ENCODE data around the gene ZNF491.
"Not testable (repeated sequence)": the region's sequence is repeated elsewhere in the genome, so short reads cannot be mapped to it uniquely, and the experiment has no call there.

ZNF491 gene

DNA sequence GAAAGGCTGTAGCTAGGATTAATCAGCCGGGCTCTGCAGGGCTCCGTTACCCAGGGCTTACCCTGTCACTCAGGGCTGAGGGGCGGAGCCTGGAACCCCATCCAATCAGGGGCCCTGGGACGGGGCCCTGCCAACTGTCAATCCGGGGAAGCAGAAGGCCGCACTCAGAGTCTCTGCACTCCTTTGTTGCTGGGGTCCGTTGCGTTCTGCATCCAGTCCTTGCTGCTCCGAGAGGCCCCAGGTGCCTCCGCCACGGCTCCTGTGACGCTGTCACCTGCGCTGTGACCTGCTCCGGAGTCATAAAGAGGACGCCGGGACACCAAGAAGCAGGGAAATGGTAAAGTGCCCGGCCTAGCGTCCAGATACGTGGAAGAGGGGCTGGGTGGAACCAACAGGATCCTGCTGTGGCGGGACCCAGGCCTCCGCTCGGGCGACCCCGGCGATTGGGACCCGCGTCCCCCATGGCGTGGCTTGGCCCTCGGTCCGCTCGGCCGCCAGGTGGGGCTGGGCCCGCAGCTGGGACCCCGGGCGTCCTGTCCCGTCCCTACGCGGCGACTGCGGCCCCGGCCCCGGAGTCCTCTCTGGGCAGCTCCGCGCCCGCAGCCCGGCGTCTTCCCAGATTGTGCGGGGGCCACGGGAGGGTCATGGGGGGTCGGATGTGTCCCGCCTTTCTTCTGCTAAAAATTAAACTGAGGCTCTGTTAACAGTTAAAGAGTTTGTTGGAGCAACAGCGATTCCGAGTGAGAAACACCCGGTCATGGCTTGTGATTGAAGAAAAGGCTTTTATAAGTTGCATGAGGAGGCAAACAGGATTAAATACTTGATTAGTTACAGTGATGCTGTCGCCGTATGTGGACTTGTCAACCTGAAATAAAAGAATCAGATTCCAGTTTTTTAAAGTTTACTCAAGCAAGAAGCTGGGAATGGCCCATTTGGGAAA lies at the start of gene ZNF491:
TSS of gene ZNF491 (plus strand) at position 133 of the 940 bp plus-strand sequence. CDS start 7,431 bp downstream, outside the sequence.
- DNase-seq: peak; percentile 83 to 86

DNA sequence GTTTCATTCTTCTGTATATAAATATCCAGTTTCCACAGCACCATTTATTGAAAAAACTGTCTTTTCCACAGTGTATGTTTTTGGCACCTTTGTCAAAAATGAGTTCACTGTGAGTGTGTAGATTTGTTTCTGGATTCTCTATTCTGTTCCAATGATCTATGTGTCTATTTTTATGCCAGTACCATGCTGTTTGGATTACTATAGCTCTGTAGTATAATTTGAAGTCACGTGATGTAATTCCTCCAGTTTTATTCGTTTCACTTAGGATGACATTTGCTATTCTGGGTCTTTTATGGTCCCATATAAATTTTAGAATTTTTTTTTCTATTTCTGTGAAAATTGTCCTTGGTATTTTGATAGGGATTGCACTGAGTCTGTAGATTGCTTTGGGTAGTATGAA lies 48.6 kb upstream of the ZNF491 start:
- no peak for DNase-seq

DNA sequence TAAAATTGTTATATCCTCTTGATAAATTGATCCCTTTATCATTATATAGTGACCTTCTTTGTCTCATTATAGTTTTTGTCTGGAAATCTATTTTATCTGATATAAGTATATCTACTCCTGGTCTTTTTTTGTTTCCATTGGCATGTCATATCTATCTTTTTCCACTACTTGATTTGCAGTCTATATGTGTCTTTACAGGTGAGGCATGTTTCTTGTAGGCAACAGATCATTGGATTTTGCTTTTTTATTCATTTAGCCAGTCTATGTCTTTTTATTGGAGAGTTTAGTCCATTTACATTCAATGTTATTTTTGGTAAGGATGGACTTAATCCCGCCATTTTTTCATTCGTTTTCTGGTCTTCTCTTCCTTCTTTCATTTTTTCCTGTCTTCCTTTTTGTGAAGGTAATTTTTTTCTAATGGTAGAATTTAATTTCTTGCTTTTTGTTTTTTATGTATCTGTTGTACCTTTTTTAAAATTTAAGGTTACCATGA lies 46.0 kb upstream of the ZNF491 start:
- DNase-seq: no peak

DNA sequence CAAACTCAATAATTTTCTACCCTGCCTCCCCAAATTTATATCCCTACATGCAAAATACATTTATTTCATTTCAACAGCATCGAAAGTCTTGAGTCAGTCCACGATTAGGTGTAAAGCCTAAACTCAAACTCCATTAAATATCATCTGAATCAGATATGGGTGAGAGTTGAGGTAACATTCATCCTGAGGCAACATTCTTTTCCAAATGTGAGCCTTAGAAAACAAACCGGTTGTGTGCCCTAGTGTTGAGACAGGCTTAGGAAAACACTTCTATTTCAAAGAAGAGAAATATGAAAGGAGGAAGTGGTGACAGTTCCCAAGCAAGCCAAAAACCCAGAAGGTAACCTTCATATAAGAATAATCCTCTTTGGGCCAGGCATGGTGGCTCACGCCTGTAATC lies 43.7 kb upstream of the ZNF491 start:
- no peak for DNase-seq

DNA sequence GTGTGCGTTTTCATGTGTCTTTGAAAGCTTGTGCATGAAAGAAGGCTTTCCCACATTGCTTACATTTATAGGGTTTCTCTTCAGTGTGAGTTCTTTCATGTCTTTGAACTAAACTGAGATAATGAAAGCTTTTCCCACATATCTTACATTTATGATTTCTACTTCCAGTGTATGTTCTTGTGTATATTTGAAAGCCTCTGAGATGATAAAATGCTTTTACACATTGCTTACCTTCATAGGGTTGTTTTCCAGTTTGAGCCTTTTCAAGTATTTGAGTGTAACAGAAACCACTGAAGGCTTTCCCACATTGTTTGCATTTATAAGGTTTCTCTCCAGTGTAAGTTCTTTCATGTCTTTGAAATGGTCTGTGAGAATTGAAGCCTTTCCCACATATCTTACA lies 41.4 kb upstream of the ZNF491 start:
- no peak for DNase-seq

DNA sequence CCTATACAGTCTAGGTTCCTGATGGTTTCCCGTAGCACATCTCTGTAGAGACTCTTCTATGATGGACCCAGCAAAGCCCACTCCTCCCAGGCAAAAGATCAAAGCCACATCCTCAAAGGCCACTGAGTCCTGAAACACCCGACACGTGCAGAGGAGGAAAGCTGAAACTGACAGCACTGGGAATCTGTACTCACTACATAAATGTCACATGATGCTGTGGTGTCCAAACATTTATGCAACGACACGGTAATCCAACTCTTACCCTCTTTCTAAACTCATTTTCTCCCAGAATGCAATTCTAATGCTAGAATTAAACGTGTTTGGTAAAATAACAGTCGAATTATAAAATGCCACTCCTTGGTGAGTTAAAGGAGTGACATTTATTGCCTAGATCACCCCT lies 38.5 kb upstream of the ZNF491 start:
- DNase-seq: no peak

DNA sequence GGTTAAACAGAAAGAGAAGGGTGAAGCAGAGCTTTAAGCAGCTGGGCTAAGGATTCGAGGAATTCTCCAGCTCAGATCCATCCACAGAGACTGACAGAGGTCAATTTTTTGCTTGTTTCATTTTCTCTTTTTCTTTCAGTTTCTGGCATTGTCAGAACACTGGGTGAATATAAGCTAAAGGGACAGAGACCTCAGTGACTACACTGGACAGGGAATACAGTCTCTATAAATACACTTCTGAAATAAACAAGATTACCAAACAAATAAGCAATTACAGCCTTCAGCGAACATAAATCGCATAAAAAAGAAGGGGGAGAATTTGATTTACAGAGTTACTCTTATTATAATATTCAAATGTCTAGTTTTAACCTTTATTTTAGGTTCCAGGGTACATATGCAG lies 35.2 kb upstream of the ZNF491 start:
- DNase-seq: no peak

DNA sequence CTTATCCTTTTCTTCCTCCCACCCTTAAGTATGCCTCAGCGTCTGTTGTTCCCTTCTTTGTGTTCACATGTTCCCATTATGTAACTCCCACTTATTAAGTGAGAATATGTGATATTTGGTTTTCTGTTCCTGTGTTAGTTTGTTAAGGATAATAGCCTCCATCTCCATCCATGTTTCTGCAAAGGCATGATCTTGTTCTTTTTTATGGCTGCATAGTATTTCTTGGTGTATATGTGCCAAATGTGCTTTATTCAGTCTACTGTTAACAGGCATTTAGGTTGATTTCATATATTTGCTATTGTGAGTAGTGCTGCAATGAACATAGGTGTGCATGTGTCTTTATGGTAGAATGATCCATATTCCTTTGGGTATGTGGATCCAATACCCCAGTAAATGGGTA lies 34.7 kb upstream of the ZNF491 start:
- no peak for DNase-seq

DNA sequence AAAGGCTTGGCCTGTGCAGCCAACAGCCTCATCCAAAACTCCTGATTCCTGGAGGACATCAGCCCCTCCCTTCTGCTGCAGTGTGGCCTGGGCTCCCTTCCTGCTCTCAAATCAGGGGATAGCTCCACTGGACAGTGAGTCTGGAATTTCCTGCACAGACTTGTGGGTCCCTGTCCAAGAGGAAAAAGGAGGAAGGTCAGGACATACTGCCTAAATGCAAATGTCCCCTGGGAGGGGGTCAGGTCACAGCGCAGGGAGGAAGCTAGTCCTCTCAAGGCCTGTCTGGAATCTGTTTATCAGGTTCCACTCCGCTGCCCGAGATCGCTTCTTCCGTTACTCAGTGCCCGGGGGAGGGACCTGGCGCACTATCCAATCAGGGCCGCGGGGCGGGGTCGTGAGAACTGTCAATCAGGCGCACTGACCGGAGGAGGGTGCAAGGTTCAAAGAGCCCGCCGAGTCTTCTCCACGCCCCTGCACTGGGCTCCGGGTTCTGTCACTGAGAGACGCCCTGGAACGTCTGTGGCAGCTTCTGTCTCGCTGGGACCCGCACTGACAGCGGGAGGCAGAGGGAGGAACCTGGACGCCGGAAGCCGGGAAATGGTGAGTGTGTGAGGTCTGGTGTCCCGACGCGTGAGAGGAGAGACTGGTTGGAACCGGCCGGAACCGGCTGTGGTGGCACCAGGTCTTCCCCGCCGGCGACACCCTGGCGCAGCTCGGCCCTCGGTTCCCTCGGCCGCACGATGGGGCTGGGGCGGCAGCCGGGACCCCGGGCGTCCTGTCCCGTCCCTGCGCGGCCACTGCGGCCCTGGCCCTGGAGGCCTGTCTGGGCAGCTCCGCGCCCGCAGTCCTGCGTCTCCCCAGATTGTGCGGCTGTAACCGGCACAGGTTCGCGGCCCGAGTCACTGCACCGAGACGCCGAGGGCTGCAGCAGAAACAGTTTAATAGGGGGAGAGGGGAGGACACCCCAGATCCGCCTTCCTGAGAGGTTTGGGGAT lies 31.4 kb upstream of the ZNF491 start, which contains the start of gene ZNF441:
TSS of gene ZNF441 (plus strand) at position 404 of the 995 bp plus-strand sequence. CDS start at position 598, 194 bp downstream.
- DNase-seq: peak; percentile 91 to 93

DNA sequence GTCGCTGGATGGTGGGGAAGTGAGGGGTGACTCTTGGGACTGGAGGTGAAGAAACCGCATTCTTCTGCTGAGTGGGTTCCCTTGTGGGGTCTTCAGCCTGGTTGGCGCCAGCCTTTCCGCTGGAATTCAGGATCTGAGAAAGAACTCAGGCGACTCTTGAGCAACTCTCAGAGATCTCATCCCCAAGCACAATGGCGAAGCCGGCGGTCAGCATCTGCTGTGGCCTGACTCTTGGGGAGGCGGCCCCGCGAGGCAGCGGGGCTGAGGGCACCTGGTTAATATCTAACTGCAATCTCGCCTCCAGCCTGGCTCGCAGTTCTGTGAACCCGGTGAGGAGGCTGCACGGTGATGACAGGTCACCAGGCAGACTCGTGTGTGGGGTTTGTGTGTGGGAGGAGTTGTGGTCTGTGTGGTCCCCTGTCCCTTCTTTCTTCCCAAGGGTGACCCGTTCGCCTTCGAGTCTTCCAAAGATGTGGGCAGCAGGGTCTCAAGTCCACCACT lies 30.6 kb upstream of the ZNF491 start:
- peak; percentile 9 to 24 for DNase-seq

DNA sequence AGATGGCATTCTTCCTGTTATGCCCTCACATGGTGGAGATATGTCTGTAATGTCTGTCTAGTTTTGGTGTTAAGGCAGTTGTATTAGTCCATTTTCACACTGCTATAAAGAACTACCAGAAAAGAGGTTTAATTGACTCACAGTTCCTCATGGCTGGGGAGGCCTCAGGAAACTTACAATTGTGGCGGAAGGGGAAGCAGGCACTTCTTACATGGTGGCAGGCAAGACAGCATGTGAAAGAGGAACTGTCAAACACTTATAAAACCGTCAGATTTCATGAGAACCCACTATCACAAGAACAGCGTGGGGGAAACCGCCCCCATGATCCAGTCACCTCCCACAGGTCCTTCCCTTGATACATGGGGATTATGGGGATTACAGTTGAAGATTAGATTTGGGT lies 28.3 kb upstream of the ZNF491 start:
- no peak for DNase-seq

DNA sequence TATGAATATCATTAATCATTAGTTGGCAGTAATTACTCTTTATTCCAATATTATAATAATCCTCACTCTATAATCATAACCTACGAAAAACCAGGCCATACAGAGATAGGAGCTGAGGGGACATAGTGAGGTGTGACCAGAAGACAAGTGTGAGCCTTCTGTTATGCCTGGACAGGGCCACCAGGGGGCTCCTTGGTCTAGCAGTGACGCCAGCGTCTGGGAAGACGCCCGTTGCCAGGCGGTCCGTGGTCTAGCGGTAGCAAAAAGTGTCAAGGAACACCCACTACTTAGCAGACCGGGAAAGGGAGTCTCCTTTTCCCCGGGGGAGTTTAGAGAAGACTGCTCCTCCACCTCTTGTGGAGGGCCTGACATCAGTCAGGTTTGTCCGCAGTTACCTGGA lies 26.8 kb upstream of the ZNF491 start:
- DNase-seq: not testable (repeated sequence)

DNA sequence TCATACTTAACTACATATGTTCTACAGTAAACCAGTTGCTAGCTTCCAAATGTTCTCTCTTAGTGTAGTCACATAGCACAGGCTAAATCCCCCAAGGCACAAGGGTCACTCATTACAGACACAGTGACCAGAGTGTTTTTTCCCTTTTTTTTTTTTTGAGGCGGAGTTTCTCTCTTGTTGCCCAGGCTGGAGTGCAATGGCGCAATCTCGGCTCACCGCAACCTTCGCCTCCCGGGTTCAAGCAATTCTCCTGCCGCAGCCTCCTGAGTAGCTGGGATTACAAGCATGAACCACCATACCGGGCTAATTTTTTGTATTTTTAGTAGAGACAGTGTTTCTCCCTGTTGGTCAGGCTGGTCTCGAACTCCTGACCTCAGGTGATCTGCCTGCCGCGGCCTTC lies 21.7 kb upstream of the ZNF491 start:
- not testable (repeated sequence) for DNase-seq

DNA sequence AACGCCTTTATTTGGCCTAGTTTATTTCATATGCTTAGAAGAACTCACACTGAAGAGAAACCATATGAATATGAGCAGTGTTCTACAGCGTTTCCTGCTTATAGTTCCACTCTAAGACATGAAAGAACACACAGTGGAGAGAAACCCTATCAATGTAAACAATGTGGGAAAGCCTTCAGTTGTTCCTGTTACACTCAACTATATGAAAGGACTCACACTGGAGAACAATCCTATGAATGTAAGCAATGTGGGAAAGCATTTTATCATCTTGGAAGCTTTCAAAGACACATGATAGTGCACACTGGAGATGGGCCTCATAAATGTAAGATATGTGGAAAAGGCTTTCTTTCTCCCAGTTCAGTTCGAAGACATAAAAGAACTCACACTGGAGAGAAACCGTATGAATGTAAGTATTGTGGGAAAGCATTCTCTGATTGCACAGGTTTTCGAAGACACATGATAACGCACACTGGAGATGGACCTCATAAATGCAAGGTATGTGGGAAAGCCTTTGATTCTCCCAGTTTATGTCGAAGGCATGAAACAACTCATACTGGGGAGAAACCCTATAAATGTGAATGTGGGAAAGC lies 17.8 kb upstream of the ZNF491 start:
- no peak for DNase-seq

DNA sequence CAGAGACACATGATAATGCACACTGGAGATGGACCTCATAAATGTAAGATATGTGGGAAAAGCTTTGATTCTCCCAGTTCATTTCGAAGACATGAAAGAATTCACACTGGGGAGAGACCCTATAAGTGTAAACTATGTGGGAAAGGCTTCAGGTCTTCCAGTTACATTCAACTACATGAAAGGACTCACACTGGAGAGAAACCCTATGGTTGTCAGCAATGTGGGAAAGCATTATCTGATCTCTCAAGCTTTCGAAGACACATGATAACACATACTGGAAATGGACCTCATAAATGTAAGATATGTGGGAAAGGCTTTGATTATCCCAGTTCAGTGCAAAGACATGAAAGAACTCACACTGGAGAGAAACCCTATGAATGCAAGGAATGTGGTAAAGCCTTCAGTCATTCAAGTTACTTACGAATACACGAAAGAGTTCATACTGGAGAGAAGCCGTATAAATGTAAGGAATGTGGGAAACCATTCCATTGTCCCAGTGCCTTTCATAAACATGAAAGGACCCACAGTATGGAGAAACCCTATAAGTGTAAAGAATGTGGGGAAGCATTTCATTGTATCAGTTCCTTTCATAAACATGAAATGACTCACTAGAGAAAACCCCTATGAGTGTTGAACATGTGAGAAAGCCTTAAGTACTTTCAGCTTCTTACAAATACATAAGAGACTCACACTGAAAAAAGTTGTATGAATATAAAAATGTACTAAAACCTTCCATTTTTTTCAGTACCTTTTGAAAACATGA lies 16.8 kb upstream of the ZNF491 start:
- DNase-seq: no peak

DNA sequence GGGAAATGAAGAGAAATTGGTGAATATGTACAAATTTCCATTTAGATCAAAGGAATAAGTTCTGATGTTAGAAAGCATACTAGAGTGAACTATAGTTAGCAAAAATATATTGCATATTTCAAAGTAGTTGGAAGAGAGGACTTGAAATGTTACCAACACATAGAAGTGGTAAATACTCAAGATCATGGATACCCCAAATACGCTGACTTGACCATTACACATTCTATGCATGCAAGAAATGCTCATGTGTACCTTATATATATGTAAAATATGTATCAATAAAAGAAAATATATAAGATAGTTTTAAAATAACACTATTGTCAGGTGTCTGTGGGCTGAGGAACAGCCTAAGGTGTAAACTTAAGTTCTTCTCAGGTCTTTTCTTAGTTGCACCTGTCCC lies 14.6 kb upstream of the ZNF491 start:
- no peak for DNase-seq

DNA sequence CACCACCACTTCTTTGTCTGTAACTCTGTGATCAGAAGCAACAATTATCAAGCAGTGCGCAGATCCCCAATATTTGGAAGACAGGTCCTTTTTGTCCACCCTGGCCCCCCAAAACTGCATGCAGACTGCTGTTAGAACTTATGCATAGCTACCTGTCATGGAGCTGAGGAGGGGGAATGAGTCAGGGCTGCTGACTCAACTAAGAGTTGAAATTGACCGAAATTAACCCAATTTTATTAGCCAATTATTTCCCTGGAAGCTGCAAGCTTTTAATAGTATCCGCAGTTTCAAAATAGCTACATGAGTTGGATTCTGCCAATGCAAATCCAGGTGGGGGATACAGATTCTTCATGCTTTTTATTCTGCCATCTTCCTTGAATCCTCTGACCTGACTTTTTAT lies 14.0 kb upstream of the ZNF491 start:
- no peak for DNase-seq

DNA sequence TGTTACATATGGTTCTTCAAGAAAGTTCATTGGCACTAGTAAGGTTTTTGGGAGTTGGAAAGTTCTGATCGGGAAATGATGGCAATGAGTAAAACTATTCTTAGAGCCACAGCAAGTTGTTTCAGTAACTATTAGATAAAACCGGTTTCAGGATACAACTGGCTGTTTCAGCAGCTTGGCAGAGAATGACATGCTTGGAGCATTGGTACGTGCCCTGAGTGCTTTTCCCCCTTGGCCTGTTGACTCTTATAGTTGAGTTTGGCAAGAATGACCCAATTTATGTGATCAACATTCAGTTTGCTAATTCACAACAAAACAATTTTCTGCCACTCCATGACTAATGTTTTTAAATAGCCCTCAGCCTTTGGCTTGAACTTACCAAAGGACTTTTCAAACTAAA lies 10.8 kb upstream of the ZNF491 start:
- no peak for DNase-seq

DNA sequence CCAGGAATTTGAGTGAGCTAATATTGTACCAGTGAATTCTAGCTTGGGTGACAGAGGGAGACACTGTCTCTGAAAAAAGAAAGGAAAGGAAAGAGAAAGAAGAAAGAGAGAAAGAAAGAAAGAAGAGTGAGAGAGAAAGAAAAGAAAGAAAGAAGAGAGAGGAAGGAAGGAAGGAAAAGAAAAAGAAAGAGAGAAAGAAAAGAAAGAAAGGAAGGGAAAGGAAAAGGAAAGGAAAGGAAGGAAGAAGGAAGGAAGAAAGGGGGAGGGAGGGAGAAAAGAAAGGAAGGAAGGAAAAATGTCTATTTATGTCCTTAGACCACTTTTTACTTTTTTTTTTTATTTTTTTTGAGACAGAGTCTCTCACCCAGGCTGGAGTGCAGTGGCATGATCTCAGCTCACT lies 5.4 kb upstream of the ZNF491 start:
- DNase-seq: no peak

DNA sequence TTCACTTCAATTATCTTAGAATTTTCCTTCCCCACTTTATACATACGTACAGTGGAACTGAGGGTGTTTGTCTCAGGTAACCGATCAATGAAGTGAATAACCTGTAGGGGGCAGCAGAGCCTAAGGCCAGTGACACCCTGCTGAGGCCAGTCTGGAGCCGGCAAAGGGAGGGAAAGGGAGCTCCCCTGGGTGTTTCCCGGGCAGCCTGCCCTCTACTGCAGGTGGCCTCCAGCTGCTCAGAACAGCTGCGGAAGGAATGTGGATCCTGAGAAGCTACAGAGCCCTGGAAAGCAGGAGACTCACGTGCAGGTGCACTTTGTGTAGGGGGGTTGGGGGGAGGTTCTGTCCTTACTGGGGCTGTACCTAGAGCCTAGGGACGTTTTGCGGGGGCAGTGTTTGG lies 832 bp upstream of the ZNF491 start:
- peak; percentile 78 to 88 for DNase-seq

DNA sequence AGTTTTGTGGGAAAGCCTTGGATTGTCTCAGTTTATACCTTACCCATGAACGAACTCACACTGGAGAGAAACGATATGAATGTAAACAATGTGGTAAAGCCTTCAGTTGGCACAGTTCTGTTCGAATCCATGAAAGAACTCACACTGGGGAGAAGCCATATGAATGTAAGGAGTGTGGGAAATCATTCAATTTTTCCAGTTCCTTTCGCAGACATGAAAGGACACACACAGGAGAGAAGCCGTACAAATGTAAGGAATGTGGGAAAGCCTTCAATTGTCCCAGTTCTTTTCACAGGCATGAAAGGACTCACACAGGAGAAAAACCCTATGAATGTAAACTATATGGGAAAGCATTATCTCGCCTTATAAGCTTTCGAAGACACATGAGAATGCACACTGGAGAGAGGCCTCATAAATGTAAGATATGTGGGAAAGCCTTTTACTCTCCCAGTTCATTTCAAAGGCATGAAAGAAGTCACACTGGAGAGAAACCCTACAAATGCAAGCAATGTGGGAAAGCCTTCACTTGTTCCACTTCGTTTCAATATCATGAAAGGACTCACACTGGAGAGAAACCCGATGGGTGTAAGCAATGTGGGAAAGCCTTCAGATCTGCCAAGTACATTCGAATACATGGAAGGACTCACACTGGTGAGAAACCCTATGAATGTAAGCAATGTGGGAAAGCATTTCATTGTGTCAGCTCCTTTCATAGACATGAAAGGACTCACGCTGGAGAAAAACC lies 8.2 kb downstream of the ZNF491 start:
- DNase-seq: no peak

Measured in CD4-positive, alpha-beta T cell treated with Interferon alpha-2 for 1 hour (primary cell).